ENCODE results near the gene APBB2.
"Not testable (repeated sequence)": the region's sequence is repeated elsewhere in the genome, so short reads cannot be mapped to it uniquely, and the experiment has no call there.

APBB2 gene

GRCh38 chr4:41058426-41058825 lies 155.9 kb downstream of the APBB2 start:
- Histone ChIP-seq H3K4me1 (ENCODE audit: insufficient read depth, low read length) (no peaks in the 10 kb centered on the region), H3K9me3 (ENCODE audit: low read length) (no peaks in the 10 kb centered on the region), H2AFZ (ENCODE audit: low read depth, low read length) (no peak overlapping the region), H3K36me3 (ENCODE audit: insufficient read depth, low read length) (no peaks in the 10 kb centered on the region), H3K4me3 (ENCODE audit: low read length) (no peak overlapping the region), H3K27me3 (ENCODE audit: insufficient read depth, low read length) (no peaks in the 10 kb centered on the region)

GRCh38 chr4:41057467-41057866 lies 156.9 kb downstream of the APBB2 start:
- no peaks in the 10 kb centered on the region for H3K4me1 ChIP-seq (ENCODE audit: insufficient read depth, low read length)
- H2AFZ ChIP-seq (ENCODE audit: low read depth, low read length), result no peak overlapping the region
- no peaks in the 10 kb centered on the region for H3K27me3 ChIP-seq (ENCODE audit: insufficient read depth, low read length)
- H3K9me3 ChIP-seq (ENCODE audit: low read length), result no peaks in the 10 kb centered on the region
- H3K36me3 ChIP-seq (ENCODE audit: insufficient read depth, low read length), result no peaks in the 10 kb centered on the region
- H3K4me3 ChIP-seq (ENCODE audit: low read length), result no peak overlapping the region

- Histone ChIP-seq H3K9me3 (ENCODE audit: low read length) (no peaks in the 10 kb centered on the region), H3K36me3 (ENCODE audit: insufficient read depth, low read length) (no peaks in the 10 kb centered on the region), H3K4me3 (ENCODE audit: low read length) (no peak overlapping the region), H3K4me1 (ENCODE audit: insufficient read depth, low read length) (no peaks in the 10 kb centered on the region), H3K27me3 (ENCODE audit: insufficient read depth, low read length) (no peaks in the 10 kb centered on the region), H2AFZ (ENCODE audit: low read depth, low read length) (no peak overlapping the region)
Measured at GRCh38 chr4:41052287-41052686, 162.1 kb downstream of the APBB2 start.

- Histone ChIP-seq H3K4me3 (ENCODE audit: low read length) (no peak overlapping the region), H2AFZ (ENCODE audit: low read depth, low read length) (no peak overlapping the region), H3K9me3 (ENCODE audit: low read length) (no peaks in the 10 kb centered on the region), H3K36me3 (ENCODE audit: insufficient read depth, low read length) (no peaks in the 10 kb centered on the region), H3K27me3 (ENCODE audit: insufficient read depth, low read length) (no peaks in the 10 kb centered on the region), H3K4me1 (ENCODE audit: insufficient read depth, low read length) (no peaks in the 10 kb centered on the region)
Measured at GRCh38 chr4:41050880-41051775, 163.2 kb downstream of the APBB2 start.

GRCh38 chr4:41050116-41050515 lies 164.2 kb downstream of the APBB2 start:
- no peaks in the 10 kb centered on the region for H3K27me3 ChIP-seq (ENCODE audit: insufficient read depth, low read length)
- H3K9me3 ChIP-seq (ENCODE audit: low read length), result no peaks in the 10 kb centered on the region
- H3K4me3 ChIP-seq (ENCODE audit: low read length), result no peak overlapping the region
- H3K36me3 ChIP-seq (ENCODE audit: insufficient read depth, low read length), result no peaks in the 10 kb centered on the region
- H3K4me1 ChIP-seq (ENCODE audit: insufficient read depth, low read length), result no peaks in the 10 kb centered on the region
- H2AFZ ChIP-seq (ENCODE audit: low read depth, low read length), result no peak overlapping the region

GRCh38 chr4:41049176-41049575 lies 165.2 kb downstream of the APBB2 start:
- not testable (repeated sequence) for H3K36me3 ChIP-seq (ENCODE audit: insufficient read depth, low read length); H2AFZ ChIP-seq (ENCODE audit: low read depth, low read length); H3K9me3 ChIP-seq (ENCODE audit: low read length); H3K27me3 ChIP-seq (ENCODE audit: insufficient read depth, low read length); H3K4me3 ChIP-seq (ENCODE audit: low read length); H3K4me1 ChIP-seq (ENCODE audit: insufficient read depth, low read length)

- Histone ChIP-seq H2AFZ (ENCODE audit: low read depth, low read length) (no peak overlapping the region), H3K4me1 (ENCODE audit: insufficient read depth, low read length) (no peaks in the 10 kb centered on the region), H3K4me3 (ENCODE audit: low read length) (no peak overlapping the region), H3K36me3 (ENCODE audit: insufficient read depth, low read length) (no peaks in the 10 kb centered on the region), H3K9me3 (ENCODE audit: low read length) (no peaks in the 10 kb centered on the region), H3K27me3 (ENCODE audit: insufficient read depth, low read length) (no peaks in the 10 kb centered on the region)
Measured at GRCh38 chr4:41044791-41045190, 169.6 kb downstream of the APBB2 start.

- Histone ChIP-seq H3K9me3 (ENCODE audit: low read length) (no peaks in the 10 kb centered on the region), H2AFZ (ENCODE audit: low read depth, low read length) (no peak overlapping the region), H3K4me1 (ENCODE audit: insufficient read depth, low read length) (no peaks in the 10 kb centered on the region), H3K4me3 (ENCODE audit: low read length) (no peak overlapping the region), H3K27me3 (ENCODE audit: insufficient read depth, low read length) (no peaks in the 10 kb centered on the region), H3K36me3 (ENCODE audit: insufficient read depth, low read length) (no peaks in the 10 kb centered on the region)
Measured at GRCh38 chr4:41044165-41044564, 170.2 kb downstream of the APBB2 start.

GRCh38 chr4:41043465-41043864 lies 170.9 kb downstream of the APBB2 start:
- no peaks in the 10 kb centered on the region for H3K4me1 ChIP-seq (ENCODE audit: insufficient read depth, low read length)
- H3K36me3 ChIP-seq (ENCODE audit: insufficient read depth, low read length), result no peaks in the 10 kb centered on the region
- H3K9me3 ChIP-seq (ENCODE audit: low read length), result no peaks in the 10 kb centered on the region
- H3K27me3 ChIP-seq (ENCODE audit: insufficient read depth, low read length), result no peaks in the 10 kb centered on the region
- no peak overlapping the region for H2AFZ ChIP-seq (ENCODE audit: low read depth, low read length)
- H3K4me3 ChIP-seq (ENCODE audit: low read length), result no peak overlapping the region

- no peaks in the 10 kb centered on the region for H3K4me1 ChIP-seq (ENCODE audit: insufficient read depth, low read length)
- H2AFZ ChIP-seq (ENCODE audit: low read depth, low read length), result no peak overlapping the region
- no peaks in the 10 kb centered on the region for H3K27me3 ChIP-seq (ENCODE audit: insufficient read depth, low read length)
- no peak overlapping the region for H3K4me3 ChIP-seq (ENCODE audit: low read length)
- no peaks in the 10 kb centered on the region for H3K9me3 ChIP-seq (ENCODE audit: low read length)
- no peaks in the 10 kb centered on the region for H3K36me3 ChIP-seq (ENCODE audit: insufficient read depth, low read length)
Measured at GRCh38 chr4:41041551-41041950, 172.8 kb downstream of the APBB2 start.

GRCh38 chr4:41039317-41039716 lies 175.0 kb downstream of the APBB2 start:
- Histone ChIP-seq H3K9me3 (ENCODE audit: low read length) (no peaks in the 10 kb centered on the region), H2AFZ (ENCODE audit: low read depth, low read length) (no peak overlapping the region), H3K4me3 (ENCODE audit: low read length) (no peak overlapping the region), H3K27me3 (ENCODE audit: insufficient read depth, low read length) (no peaks in the 10 kb centered on the region), H3K4me1 (ENCODE audit: insufficient read depth, low read length) (no peaks in the 10 kb centered on the region), H3K36me3 (ENCODE audit: insufficient read depth, low read length) (no peaks in the 10 kb centered on the region)

- H3K9me3 ChIP-seq (ENCODE audit: low read length), result no peaks in the 10 kb centered on the region
- no peaks in the 10 kb centered on the region for H3K36me3 ChIP-seq (ENCODE audit: insufficient read depth, low read length)
Measured at GRCh38 chr4:41038304-41038703, 176.0 kb downstream of the APBB2 start.

GRCh38 chr4:41029098-41029497 lies 185.2 kb downstream of the APBB2 start:
- H3K4me3 ChIP-seq (ENCODE audit: low read length), result no peak overlapping the region
- no peaks in the 10 kb centered on the region for H3K27me3 ChIP-seq (ENCODE audit: insufficient read depth, low read length)
- H2AFZ ChIP-seq (ENCODE audit: low read depth, low read length), result no peak overlapping the region
- no peaks in the 10 kb centered on the region for H3K4me1 ChIP-seq (ENCODE audit: insufficient read depth, low read length)
- no peaks in the 10 kb centered on the region for H3K36me3 ChIP-seq (ENCODE audit: insufficient read depth, low read length)
- peaks cover 7% of the 10 kb centered on the region for H3K9me3 ChIP-seq (ENCODE audit: low read length)

More at GRCh38 chr4:41038304-41038703, 176.0 kb downstream of the APBB2 start:
- Histone ChIP-seq H3K4me3 (ENCODE audit: low read length) (no peak overlapping the region), H3K27me3 (ENCODE audit: insufficient read depth, low read length) (no peaks in the 10 kb centered on the region), H3K4me1 (ENCODE audit: insufficient read depth, low read length) (no peaks in the 10 kb centered on the region), H2AFZ (ENCODE audit: low read depth, low read length) (no peak overlapping the region)
